Mononuclear cell (primary cell): ENCODE data around the gene HMCN2. TPM values are rescaled to one million over a fixed set of nuclear protein-coding genes. Genes with fewer than 3 reads are reported as not detected.
"Not testable (repeated sequence)": the region's sequence is repeated elsewhere in the genome, so short reads cannot be mapped to it uniquely, and the experiment has no call there.

ENCODE experiments used
- H3K27me3 ChIP-seq: 2 replicates; pipeline ENCODE4 v1.6.0; 2011; ENCODE audit warnings: low read length, control low read depth; ENCODE audit not compliant: insufficient read depth
- H3K4me1 ChIP-seq: 2 replicates; pipeline ENCODE4 v1.5.1; 2011; ENCODE audit warnings: mild to moderate bottlenecking, low read length, control low read depth; ENCODE audit not compliant: insufficient read depth
- H3K4me3 ChIP-seq: 2 replicates; pipeline ENCODE4 v1.5.1; 2011; ENCODE audit warnings: mild to moderate bottlenecking, low read length, moderate library complexity
- H3K9me3 ChIP-seq: 2 replicates; pipeline ENCODE4 v1.5.1; 2011; ENCODE audit warnings: low read depth, mild to moderate bottlenecking, control low read depth, low read length
- total RNA-seq: library from RNA; depleted of rRNA; stranded (reverse); fragments of >200 nt; gene quantifications from one replicate; pipeline ENCODE4 v1.2.3, GENCODE V29; 2012

Gene HMCN2
- total RNA-seq, 1 donor = not detected

DNA sequence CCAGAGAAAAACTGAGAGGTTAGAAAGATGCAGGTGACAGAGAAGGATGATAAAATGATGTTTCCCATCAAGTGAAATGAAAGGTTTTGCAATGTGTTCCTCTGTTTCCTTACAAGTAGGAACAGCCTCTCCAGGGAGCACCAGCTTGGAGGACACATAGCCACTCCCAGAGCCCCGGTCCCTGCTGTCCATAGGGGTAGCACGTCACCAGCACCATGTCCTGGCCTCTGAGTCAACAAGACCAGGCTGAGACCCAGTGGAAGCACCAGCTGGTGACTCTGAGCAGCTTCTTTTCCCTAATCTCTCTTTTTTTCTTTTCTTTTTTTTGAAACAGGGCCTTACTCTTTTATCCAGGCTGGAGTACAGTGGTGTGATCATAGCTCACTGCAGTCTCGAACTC, 19.4 kb upstream of the HMCN2 start:
- peaks cover 10% of the 10 kb centered on the region for H3K4me1 ChIP-seq
- H3K27me3 ChIP-seq = no peaks in the 10 kb centered on the region
- H3K4me3 ChIP-seq = no peak overlapping the region
- H3K9me3 ChIP-seq = no peaks in the 10 kb centered on the region

DNA sequence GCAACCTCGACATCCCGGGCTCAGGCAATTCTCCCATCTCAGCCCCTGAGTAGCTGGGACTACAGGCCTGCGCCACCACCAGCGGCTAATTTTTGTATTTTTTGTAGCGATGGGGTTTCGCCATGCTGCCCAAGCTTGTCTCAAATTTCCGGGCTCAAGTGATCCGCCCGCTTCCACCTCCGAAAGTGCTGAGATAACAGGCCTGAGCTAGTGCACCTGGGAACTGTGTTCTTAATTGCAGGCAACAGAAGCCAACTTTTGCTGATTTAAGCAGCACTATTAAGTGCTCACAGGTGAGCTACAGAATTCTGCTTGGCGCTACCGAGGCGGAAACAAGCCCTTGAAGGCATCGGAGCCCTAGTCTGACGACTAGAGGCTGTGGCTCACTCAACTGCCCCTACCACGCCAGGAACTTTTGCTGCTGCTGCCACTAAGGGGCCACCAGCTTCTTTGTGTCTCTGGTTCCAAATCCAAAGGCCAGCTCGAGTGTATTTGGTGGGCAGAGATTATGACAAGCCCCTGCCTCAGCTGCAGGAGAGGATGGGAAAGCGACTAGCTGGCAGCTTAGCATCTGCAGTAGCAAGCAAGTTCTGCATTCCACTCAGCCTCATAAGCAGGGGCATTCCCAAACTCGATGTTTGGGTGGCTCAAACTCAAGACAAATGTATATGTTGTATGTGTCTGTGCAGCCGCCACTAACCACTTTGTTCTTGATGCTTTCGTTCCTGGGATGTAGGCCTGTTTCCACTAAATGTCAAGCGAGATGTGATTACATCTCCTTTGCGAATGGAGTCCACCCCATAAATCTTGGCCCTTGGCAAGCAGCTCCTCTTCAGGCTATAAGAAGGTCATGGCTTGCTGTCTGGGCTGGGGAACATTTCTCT, 10.6 kb upstream of the HMCN2 start:
- no peaks in the 10 kb centered on the region for H3K4me1 ChIP-seq
- no peaks in the 10 kb centered on the region for H3K9me3 ChIP-seq
- no peak overlapping the region for H3K4me3 ChIP-seq
- H3K27me3 ChIP-seq = no peaks in the 10 kb centered on the region

DNA sequence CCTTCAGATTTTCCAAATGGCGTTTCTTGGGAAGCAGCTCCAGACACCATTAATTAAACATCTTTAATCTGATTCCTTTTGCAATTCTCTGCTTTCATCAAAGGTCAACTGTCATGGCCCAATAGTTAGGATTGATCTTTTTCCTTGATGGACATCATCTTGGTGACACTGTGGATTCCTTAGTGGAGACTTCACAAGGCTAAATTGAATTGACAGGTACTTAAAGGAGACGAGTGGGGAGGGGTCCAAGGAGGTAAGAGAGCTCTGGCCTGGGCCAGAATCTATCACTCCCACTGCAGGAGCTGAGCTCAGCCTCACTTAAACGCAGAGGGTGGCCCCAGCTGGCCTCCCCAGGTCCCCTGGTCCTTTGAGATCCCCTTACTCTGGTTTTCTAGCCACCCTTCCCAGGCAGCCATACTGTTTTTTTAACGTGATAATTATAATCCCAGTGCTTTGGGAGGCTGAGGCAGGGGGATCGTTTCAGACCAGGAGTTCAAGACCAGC, 9.9 kb upstream of the HMCN2 start:
- Histone ChIP-seq H3K4me3 (no peak overlapping the region), H3K27me3 (no peaks in the 10 kb centered on the region), H3K4me1 (no peaks in the 10 kb centered on the region), H3K9me3 (no peaks in the 10 kb centered on the region)

DNA sequence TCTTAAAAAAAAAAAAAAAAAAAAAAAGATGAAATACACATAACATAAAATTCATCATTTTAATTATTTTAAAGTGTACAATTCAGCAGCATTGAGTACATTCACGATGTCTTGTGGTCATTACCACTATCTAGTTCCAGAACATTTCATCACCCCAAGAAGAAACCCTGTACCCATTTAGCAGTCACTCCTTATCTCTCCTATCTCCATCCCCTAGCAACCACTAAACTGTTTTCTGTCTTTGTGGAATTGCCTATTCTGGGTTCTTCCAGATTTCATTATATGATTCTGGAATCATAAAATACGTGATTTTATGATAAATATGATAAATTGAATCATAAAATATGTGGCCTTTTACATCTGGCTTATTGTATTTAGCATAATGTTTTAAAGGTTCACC, 8.9 kb upstream of the HMCN2 start:
- H3K9me3 ChIP-seq = no peaks in the 10 kb centered on the region
- no peak overlapping the region for H3K4me3 ChIP-seq
- H3K4me1 ChIP-seq = no peaks in the 10 kb centered on the region
- H3K27me3 ChIP-seq = no peaks in the 10 kb centered on the region

DNA sequence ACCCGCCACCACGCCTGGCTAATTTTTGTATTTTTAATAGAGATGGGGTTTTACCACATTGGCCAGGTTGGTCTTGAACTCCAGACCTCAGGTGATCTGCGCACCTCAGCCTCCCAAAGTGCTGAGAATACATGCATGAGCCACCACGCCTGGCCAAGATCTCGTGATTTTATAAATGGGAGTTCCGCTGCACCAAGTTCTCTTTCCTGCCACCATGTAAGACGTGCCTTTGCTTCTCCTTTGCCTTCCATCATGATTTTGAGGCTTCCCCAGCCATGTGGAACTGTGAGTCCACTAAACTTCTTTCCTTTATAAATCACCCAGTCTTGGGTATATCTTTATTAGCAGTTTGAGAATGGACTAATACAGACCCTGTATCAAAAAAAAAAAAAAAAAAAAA, 7.4 kb upstream of the HMCN2 start:
- not testable (repeated sequence) for H3K4me1 ChIP-seq, H3K4me3 ChIP-seq, H3K9me3 ChIP-seq, H3K27me3 ChIP-seq

DNA sequence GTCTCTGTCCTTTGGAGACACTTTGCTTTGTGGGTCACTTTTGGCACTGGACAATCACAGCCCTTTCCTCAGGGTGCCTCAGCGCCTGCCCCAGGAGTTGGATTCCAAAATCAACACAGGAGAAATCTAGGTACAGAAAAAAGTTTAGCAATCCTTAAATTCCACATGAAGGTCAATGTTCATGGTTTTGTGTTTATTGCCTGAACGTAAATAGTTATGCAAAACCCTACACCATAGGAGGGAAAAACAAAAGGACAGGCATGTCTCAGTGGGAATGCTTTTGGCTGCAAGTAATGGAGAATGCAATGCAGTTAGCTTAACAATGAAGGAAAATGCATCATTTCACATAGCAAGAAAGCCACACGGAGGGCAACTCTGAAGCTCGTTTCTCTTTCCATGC, 6.5 kb upstream of the HMCN2 start:
- Histone ChIP-seq H3K4me3 (no peak overlapping the region), H3K4me1 (no peaks in the 10 kb centered on the region), H3K27me3 (peaks cover 19% of the 10 kb centered on the region), H3K9me3 (no peaks in the 10 kb centered on the region)

DNA sequence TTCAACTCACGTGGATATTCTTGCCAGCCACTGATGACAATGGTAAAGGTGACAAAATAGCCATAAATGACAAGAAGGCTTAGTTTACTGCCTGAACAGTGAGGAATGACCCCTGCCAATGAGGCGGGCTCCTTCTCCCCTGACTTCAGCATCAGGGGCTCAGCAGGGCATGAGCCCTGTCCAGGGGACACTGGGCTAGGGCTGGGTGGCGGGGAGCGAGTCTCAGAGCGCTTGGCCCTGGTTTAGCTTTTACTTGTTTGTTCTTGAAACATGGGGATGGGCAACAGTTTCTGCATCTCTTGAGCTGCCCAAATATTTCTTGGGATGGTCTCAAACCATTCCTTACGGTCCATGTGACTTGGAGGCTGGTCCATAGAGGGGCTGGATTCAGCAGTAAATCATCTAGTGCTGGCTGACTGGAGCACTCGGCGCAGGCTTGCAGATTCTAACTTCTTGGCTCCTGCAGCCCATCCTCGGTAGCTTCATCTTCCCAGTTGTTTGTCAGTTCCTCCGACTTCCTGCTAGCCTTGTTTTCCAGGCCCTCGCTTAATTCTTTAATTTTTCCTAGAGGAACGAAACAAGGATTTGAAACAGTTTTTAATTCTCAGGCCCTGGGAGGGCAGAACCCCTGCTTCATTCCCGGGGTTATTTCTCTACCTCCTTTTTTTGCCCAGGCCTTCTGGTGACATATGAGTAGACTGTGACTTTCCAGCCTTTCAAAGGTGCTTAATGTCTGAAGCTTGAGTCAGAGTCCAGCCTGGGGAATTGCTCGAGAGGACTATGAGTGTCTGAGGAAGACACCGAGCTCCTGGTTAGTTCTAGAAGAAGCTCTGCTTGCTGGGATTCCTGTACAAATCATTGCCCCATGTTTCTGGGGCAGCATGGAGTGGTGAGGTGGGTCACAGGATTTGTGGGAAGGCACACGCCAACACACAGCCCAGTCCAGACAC, 4.5 kb upstream of the HMCN2 start:
- Histone ChIP-seq H3K4me1 (no peaks in the 10 kb centered on the region), H3K4me3 (no peak overlapping the region)

DNA sequence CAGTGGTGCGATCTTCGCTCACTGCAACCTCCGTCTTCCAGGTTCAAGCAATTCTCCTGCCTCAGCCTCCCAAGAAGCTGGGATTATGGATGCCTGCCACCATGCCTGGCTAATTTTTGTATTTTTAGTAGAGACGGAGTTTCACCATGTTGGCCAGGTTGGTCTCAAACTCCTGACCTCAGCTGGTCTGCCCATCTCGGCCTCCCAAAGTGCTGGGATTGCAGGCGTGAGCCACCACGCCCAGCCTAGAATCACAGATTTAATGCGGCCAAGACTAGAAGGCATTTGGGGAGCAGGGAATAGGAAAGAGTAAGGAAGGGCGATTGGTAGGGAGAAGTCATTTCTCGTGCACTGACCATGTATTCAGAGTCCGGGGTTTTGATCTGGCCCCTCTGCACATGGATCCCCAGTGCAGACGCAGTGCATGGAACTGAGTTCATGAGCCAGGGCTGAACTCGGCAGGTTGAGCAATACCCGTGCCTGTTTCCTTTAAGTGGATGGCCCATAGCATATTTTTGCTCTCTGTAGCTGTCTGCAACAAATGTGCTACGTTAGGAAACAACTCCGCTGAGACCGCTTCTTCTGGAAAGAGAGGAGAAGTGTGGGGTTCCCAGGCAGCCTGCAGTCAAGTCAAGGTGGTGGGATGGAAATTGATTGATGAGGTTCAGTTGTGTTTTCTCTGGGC, 3.4 kb upstream of the HMCN2 start:
- peaks cover 47% of the 10 kb centered on the region for H3K27me3 ChIP-seq
- no peaks in the 10 kb centered on the region for H3K9me3 ChIP-seq
- no peak overlapping the region for H3K4me3 ChIP-seq
- H3K4me1 ChIP-seq = no peaks in the 10 kb centered on the region

More for the DNA sequence above, 4.5 kb upstream of the HMCN2 start:
- peaks cover 36% of the 10 kb centered on the region for H3K27me3 ChIP-seq
- H3K9me3 ChIP-seq = no peaks in the 10 kb centered on the region

DNA sequence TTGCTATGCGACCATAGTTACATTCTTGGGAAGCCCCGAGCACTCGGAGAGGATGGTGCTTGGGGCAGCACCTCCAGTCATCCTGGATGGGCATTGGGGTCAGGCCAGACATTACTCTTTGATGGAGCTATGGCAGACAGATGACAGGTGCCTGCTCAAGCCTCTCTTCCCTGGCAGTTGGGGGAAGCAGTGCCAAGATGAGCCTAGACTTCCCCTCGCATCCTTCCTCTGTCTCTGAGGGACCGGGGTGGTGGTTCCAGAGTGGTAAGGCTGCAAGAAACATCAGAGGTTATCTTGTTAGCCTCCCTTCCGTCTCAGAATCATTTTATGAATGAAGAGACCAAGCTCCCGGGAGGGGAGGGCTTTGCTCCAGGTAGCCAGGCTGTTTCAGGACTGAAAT, 2.8 kb upstream of the HMCN2 start:
- H3K4me1 ChIP-seq = no peaks in the 10 kb centered on the region
- H3K9me3 ChIP-seq = no peaks in the 10 kb centered on the region
- peaks cover 53% of the 10 kb centered on the region for H3K27me3 ChIP-seq
- no peak overlapping the region for H3K4me3 ChIP-seq

DNA sequence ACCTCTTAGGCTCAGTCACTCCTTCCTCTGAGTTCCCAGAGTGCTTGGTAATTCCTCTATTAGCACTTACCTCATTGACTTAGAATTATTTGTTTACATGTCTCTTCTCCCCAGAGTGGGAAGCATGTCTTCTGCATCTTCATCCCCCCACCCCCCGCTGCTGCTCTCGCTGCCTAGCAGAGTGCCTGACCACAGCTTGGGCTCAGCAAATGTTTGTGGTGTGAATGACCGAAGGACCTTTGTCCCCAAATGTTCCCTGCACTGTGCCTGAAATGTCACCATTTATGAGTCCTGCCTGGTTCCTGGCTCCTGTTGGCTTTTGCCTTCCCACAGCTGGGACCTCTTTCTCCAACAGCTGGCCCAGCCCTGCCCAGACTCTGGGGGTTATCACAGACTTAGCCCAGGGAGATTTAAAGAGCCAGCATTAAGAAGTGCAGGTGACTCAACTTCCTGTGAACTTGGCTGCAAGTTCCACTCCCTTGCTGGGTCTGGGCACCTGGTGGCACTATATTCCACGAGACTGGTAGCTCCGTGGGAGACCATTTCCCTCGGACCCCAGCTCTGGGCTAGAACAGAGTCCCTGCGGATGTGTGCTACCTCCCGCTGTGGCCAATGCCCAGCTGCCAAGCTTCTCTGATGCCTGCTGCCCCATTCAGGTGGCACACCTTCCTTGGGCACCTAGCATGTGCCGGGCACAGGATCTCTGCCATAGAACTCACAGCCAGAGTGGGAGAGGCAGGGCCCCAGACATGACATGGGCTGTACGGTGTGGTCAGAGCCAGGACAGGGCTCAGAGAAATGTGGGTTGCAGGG, 1.8 kb upstream of the HMCN2 start:
- no peaks in the 10 kb centered on the region for H3K9me3 ChIP-seq
- H3K4me1 ChIP-seq = peaks cover 9% of the 10 kb centered on the region
- peaks cover 58% of the 10 kb centered on the region for H3K27me3 ChIP-seq
- H3K4me3 ChIP-seq = no peak overlapping the region

DNA sequence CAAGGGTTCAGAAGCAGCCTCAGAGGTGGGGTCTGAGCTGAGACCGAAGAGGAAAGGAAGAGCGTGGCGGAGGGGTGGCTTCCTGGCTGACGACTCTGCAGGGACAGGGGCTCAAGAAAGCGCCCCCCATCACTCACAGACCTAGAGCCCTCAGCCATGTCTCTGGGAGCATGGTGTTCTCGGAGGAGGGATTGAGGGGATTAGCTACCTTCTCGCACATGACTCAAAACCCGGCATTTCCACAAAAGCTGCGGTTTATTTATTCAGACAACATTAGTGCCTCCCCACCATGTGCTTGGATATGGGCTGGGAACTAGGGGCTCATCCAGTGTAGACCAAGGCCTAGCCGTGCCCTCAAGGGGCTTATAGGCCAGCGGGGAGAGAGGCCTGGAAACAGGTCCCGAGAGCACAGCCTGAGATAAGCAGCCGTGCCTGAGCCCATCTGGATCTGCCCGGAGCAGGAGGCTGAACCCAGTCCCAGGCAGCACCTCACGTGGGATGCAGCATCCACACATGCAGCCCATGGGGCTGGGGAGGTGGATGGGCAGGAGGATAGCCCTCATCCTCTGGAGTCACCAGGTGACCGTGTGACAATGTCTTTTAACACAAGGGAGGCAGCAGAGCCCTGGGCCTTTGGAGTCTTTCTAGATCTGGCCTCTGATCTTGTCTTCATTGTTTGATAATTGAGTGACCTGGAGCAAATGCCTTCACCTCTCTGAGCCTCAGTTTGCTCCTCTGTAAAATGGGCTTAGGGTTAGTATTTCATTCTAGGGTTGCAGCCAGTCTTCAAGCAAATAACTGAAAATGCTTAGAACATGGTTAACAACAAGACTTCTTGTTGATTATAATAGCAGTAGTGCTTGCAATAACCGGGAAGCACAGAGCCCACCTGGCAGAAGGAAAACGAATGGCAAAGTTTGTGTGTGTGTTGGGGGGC, 878 bp upstream of the HMCN2 start:
- Histone ChIP-seq H3K27me3 (peaks cover 58% of the 10 kb centered on the region), H3K9me3 (no peaks in the 10 kb centered on the region), H3K4me1 (peaks cover 15% of the 10 kb centered on the region), H3K4me3 (no peak overlapping the region)

DNA sequence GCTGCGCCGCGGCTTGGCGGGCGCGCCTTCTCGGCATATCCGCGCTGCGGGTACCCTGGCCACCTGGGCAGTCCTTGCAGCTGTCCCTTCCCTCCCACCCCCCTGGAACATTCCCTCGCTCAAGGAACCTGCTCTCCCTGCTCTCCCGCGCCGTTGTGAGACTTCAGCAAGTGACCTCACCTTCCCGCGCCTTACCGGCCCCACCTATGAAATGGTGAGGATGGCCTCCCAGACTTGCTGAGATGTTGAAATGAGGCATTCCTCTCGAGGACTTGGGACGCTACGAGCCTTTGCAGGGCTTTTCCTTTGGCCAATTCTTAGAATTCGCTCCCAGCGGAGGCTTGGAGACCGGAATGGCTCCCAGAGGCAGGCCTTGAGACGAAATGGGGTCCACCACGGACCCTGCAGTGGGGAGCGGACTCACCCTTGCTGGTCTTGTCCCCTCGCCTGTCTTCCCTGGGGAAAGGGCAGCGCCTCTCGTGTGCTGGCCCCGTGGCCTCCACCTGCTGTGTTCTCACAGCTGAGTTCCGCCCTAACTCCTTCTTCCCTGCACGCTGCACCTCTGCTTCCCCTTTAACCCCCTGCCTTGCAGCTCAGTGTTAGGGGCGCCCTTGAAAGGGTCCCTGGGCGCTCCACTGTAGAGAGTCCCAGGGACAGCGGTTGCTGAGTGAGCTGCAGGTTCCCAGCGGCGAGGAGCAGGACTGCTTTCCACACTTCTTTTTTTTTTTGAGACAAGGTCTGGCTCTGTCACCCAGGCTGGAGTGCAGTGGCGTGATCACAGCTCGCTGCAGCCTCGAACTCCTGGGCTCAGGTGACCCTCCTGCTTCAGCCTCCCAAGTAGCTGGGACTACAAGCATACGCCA, 907 bp downstream of the HMCN2 start:
- Histone ChIP-seq H3K9me3 (no peaks in the 10 kb centered on the region), H3K27me3 (peaks cover 61% of the 10 kb centered on the region), H3K4me3 (no peak overlapping the region), H3K4me1 (peaks cover 15% of the 10 kb centered on the region)

DNA sequence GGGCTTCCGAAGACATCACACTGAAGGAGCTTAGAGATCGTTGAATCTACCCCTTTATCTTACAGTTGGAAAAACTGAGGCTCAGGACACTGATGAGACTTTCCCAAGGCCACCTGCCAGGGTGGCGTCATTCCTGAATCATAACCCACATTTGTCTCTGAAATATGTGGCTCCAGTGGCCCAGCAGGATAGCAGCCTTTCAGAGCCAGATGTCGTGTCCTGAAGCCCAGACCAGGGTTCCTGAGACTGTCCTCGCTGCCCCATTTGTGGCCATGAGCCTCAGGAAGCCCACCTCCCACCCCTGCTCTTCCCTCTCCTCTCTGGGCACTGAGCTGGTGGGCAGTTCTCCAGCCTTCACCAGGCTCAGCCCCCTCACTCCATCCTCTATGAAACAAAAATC, 2.4 kb downstream of the HMCN2 start:
- no peak overlapping the region for H3K4me3 ChIP-seq
- peaks cover 15% of the 10 kb centered on the region for H3K4me1 ChIP-seq
- H3K9me3 ChIP-seq = no peaks in the 10 kb centered on the region
- peaks cover 53% of the 10 kb centered on the region for H3K27me3 ChIP-seq
